GM18867 (cell line): ENCODE data around the gene SLC25A36.
"Not testable (repeated sequence)": the region's sequence is repeated elsewhere in the genome, so short reads cannot be mapped to it uniquely, and the experiment has no call there.

ENCODE experiments used
- ATAC-seq: cut with Tn5 transposase; IDR thresholded peaks from one replicate; pipeline ENCODE4 v1.9.1; 2021; ENCODE audit warnings: mild to moderate bottlenecking, moderate library complexity; ENCODE audit not compliant: unreplicated experiment

The SLC25A36 gene

GRCh38 chr3:140987792-140988191, 46.2 kb downstream of the SLC25A36 start:
- not testable (repeated sequence) for ATAC-seq

GRCh38 chr3:140994316-140994715, 52.7 kb downstream of the SLC25A36 start:
- ATAC-seq, result no peak

- not testable (repeated sequence) for ATAC-seq
Measured at GRCh38 chr3:140994861-140995260, 53.2 kb downstream of the SLC25A36 start.

DNA sequence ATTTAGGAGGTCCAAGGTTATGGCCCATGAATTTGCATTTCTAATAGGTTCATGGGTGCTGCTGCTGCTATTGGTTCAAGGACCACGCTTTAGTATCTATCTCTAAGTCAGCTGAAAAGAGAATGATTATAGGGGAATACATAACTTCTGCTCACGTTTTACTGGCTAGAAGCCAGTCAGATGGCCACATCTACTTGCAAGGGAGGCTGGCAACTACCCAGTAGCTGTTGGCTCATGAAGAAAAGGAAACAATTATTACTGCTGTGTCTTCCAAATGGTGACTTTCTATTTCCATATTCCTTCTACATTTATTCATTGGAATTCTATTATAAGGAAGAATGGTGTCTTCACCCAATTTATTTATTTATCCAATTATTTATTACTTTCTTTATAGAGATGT, 54.2 kb downstream of the SLC25A36 start:
- ATAC-seq, result no peak

DNA sequence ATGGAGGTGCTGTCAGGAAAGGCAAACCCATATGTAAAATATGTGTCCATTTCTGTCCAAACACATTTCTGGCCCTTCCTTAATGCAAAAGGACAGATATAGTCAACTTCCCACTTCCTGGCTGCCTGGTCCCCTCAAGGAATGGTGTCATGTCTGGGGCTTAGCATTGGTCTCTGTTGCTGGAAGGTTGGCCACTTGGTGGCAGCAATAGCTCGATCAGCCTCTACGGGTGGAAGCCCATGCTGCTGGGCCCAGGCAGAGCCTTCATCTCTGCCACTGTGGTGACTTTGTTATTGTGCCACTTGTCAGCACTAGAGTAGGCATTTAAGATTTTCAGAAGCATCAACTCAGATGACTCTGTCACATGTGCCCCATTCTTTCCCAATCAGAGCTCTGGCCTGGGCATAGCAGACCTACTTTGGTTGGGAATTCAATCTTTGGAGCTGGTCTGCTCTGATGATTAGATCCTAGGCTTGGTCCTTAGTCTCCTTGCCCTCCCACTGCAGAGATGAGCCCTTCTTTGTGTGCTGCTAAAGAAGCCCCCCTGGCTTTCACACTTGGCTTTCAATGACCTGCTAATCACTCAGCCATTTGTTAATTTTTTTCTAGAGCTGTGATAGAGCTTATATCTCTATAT, 58.5 kb downstream of the SLC25A36 start:
- peak; percentile 80 for ATAC-seq

DNA sequence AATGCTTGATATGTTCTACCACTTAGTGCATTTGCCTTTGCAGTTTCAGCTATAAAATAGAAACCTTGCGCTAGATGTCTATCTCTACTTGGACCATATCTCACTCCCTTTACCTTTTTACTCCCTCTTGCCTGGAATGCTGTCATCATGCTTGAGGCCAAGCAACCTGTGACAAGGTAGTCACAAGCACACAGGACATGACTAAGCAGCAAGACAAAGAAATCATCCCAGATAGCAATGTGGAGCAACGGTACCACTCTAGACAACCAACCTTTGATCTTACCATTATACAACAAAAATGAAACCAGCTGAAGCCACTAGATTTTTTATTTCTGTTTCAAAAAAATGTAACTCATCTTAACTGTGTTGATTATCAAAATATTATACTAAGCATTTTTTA, 59.0 kb downstream of the SLC25A36 start:
- no peak for ATAC-seq

DNA sequence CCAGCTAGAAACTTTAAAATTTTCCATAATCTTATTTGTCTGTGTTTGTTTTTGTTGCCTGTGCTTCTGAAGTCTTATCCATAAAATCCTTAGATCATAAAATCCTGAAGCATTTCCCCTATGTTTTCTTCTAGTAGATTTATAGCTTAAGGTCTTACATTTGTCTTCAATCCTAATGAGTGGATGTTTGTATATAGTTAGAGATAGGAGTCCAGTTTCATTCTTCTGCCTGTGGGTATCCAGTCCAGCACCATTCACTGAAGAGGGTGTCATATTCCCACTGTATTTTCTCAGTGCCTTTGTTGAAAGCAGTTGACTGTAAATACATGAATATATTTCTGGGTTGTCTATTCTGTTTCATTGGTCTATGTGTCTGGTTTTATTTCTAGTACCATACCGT, 64.7 kb downstream of the SLC25A36 start:
- no peak for ATAC-seq

GRCh38 chr3:141009496-141009895, 67.9 kb downstream of the SLC25A36 start:
- no peak for ATAC-seq

- ATAC-seq, result peak; percentile 90
Measured at GRCh38 chr3:141011232-141011996, 69.8 kb downstream of the SLC25A36 start.

DNA sequence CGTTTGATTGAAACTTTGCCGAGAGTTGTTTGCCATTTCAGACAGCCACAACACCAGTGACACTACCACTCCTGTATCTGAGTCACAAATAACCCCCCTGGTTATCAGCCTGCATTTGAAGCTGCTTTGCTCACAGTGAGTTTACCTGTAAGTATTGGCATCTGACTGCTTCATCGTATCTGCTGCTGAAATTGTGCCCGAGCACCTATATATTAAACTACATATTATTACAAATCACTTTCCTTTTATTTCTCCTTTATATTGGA, 70.3 kb downstream of the SLC25A36 start:
- ATAC-seq, result no peak

GRCh38 chr3:141012571-141012970, 70.9 kb downstream of the SLC25A36 start:
- no peak for ATAC-seq

DNA sequence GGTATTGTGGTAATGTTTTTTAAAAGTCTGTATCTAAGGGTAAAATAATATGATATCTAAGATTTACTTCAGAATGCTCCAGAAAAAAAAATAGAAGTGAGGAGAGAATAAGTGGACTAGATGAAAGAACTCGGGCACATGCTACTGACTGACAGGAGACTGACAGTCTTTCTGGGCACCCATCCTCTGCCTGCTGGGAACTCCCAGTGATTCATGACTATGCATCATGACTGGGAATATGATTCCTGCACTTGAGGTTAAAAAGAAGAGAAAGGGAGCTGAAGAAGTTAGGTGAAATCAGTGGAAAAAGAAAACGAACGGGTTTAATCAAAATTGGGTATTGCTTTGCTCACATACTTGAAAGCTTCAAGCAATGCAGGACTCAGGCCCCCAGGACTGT, 73.8 kb downstream of the SLC25A36 start:
- no peak for ATAC-seq

GRCh38 chr3:141017366-141018322, 76.0 kb downstream of the SLC25A36 start:
- not testable (repeated sequence) for ATAC-seq

GRCh38 chr3:141019244-141019643, 77.6 kb downstream of the SLC25A36 start:
- ATAC-seq, result no peak

- no peak for ATAC-seq
Measured at GRCh38 chr3:141020143-141020830, 78.7 kb downstream of the SLC25A36 start.

DNA sequence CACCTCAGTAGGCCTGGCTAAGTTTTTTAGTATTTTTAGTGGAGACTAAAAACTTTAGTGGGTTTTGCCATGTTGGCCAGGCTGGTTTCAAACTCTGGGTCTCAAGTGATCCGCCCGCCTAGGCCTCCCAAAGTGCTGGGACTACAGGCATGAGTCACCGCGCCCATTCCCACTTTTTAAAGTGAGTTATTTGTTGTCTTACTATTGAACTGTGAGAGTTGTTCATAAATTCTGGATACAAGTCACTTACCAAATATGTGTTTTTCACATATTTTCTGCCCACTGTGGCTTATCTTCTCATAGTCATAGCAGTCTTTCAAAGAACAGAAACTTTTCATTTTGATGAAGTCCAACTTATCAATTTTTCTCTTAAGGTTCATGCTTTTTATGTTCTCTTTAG, 79.6 kb downstream of the SLC25A36 start:
- ATAC-seq, result no peak
